ENCODE results near the gene SLC38A4. TPM values are rescaled to one million over a fixed set of nuclear protein-coding genes. Genes with fewer than 3 reads are reported as not detected.

The SLC38A4 gene
- total RNA-seq, 1 donor from 2014 or later = not detected

- intact Hi-C loops (cut with micrococcal nuclease) = no loop called here
- CTCF ChIA-PET = no interaction called here
- H3K36me3 Mint-ChIP-seq (ENCODE audit: low read depth) = no peaks in the 10 kb centered on the region
- H3K4me1 Mint-ChIP-seq = no peaks in the 10 kb centered on the region
- ATAC-seq (ENCODE audit: low read depth) (no peak), DNase-seq (no peak)
- H3K27me3 Mint-ChIP-seq = peaks cover 10% of the 10 kb centered on the region
- H3K9me3 Mint-ChIP-seq = no peaks in the 10 kb centered on the region
- TF ChIP-seq CTCF (IDR thresholded peaks at IDR 0.05) = no peak
- no peak overlapping the region for H3K27ac Mint-ChIP-seq
- H3K4me3 Mint-ChIP-seq = no peak overlapping the region
- POLR2A ChIA-PET = no interaction called here
Observed at GRCh38 chr12:46779879-46780278, 45.9 kb downstream of the SLC38A4 start.

- Mint-ChIP-seq H3K9me3 (no peaks in the 10 kb centered on the region), H3K27ac (no peak overlapping the region), H3K27me3 (peaks cover 8% of the 10 kb centered on the region), H3K4me1 (no peaks in the 10 kb centered on the region), H3K36me3 (ENCODE audit: low read depth) (no peaks in the 10 kb centered on the region), H3K4me3 (no peak overlapping the region)
- no peak for TF ChIP-seq CTCF (IDR thresholded peaks at IDR 0.05)
- CTCF ChIA-PET = no interaction called here
- ATAC-seq (ENCODE audit: low read depth) (no peak), DNase-seq (no peak)
- intact Hi-C loops (cut with micrococcal nuclease) = no loop called here
- POLR2A ChIA-PET = no interaction called here
Observed at GRCh38 chr12:46779063-46779462, 46.7 kb downstream of the SLC38A4 start.

- Mint-ChIP-seq H3K4me1 (no peaks in the 10 kb centered on the region), H3K27me3 (peaks cover 5% of the 10 kb centered on the region), H3K4me3 (no peak overlapping the region), H3K36me3 (ENCODE audit: low read depth) (no peaks in the 10 kb centered on the region), H3K9me3 (no peaks in the 10 kb centered on the region), H3K27ac (no peak overlapping the region)
- ChIA-PET CTCF (no interaction called here), POLR2A (no interaction called here)
- no peak for TF ChIP-seq CTCF (IDR thresholded peaks at IDR 0.05)
- DNase-seq (no peak), ATAC-seq (ENCODE audit: low read depth) (no peak)
- intact Hi-C loops (cut with micrococcal nuclease) = no loop called here
Observed at GRCh38 chr12:46778415-46778814, 47.4 kb downstream of the SLC38A4 start.

GRCh38 chr12:46777587-46777986 lies 48.2 kb downstream of the SLC38A4 start:
- Mint-ChIP-seq H3K27ac (no peak overlapping the region), H3K4me1 (no peaks in the 10 kb centered on the region), H3K4me3 (no peak overlapping the region), H3K36me3 (ENCODE audit: low read depth) (no peaks in the 10 kb centered on the region), H3K9me3 (no peaks in the 10 kb centered on the region), H3K27me3 (peaks cover 2% of the 10 kb centered on the region)
- no peak for DNase-seq
- intact Hi-C loops (cut with micrococcal nuclease) = no loop called here
- no peak for TF ChIP-seq CTCF (IDR thresholded peaks at IDR 0.05)
- POLR2A ChIA-PET = no interaction called here
- CTCF ChIA-PET = no interaction called here
- no peak for ATAC-seq (ENCODE audit: low read depth)

- no peak overlapping the region for H3K27ac Mint-ChIP-seq
- no peaks in the 10 kb centered on the region for H3K27me3 Mint-ChIP-seq
- DNase-seq (no peak), ATAC-seq (ENCODE audit: low read depth) (no peak)
- ChIA-PET POLR2A (no interaction called here), CTCF (no interaction called here)
- H3K9me3 Mint-ChIP-seq = no peaks in the 10 kb centered on the region
- no peaks in the 10 kb centered on the region for H3K4me1 Mint-ChIP-seq
- H3K4me3 Mint-ChIP-seq = no peak overlapping the region
- intact Hi-C loops (cut with micrococcal nuclease) = no loop called here
- no peaks in the 10 kb centered on the region for H3K36me3 Mint-ChIP-seq (ENCODE audit: low read depth)
- no peak for TF ChIP-seq CTCF (IDR thresholded peaks at IDR 0.05)
Observed at GRCh38 chr12:46775796-46776195, 50.0 kb downstream of the SLC38A4 start.

Measured in activated B cell treated with CpG ODN at 0.5 μM for 24 hours (primary cell).